Skeletal muscle satellite cell (primary cell): ENCODE results near the gene CD68.

Experiments used
- H3K27me3 ChIP-seq: 2 replicates; pipeline ENCODE4 v1.7.0; 2013; ENCODE audit warnings: low read length; ENCODE audit not compliant: control insufficient read depth, insufficient read depth
- H3K36me3 ChIP-seq: 2 replicates; pipeline ENCODE4 v1.7.0; 2013; ENCODE audit warnings: mild to moderate bottlenecking, control low read depth, low read length; ENCODE audit not compliant: insufficient read depth
- H3K4me1 ChIP-seq: 2 replicates; pipeline ENCODE4 v1.7.0; 2013; ENCODE audit warnings: low read length; ENCODE audit not compliant: control insufficient read depth, insufficient read depth
- H3K4me2 ChIP-seq: 2 replicates; pipeline ENCODE4 v1.7.0; 2013; ENCODE audit warnings: mild to moderate bottlenecking, low read length
- H3K4me3 ChIP-seq: 2 replicates; pipeline ENCODE4 v1.7.0; 2013; ENCODE audit warnings: low read length
- H3K9ac ChIP-seq: 2 replicates; pipeline ENCODE4 v1.7.0; 2013; ENCODE audit warnings: mild to moderate bottlenecking, low read depth, low read length, moderate library complexity
- H3K9me3 ChIP-seq: replicated peaks from 2 replicates; pipeline ENCODE4 v1.7.0; 2013; ENCODE audit warnings: mild to moderate bottlenecking, control low read depth, low read length

Gene CD68

DNA sequence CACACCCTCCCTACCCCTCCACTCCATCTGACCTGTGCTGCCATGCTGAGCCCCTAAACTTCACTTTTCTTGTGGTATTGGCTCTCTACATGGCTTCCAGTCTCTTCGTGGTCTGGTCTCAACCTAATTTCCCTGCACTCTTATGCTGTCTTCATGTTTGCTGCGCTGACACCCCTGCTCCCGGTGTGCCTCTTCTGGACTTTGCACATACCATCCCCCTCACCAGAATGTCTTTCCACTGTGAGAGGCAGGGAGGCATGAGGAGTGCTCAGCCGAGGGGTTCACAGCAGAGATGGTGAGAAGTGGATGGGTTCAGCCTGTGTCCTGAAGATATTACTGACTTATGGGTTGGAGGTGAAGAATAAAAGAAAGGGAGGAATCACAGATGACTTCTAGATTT, 28.0 kb upstream of the CD68 start:
- no peak overlapping the region for H3K9ac ChIP-seq
- H3K9me3 ChIP-seq = no peaks in the 10 kb centered on the region
- H3K4me1 ChIP-seq = peaks cover 17% of the 10 kb centered on the region
- H3K4me3 ChIP-seq = no peak overlapping the region
- H3K4me2 ChIP-seq = no peak overlapping the region
- H3K36me3 ChIP-seq = no peaks in the 10 kb centered on the region
- no peaks in the 10 kb centered on the region for H3K27me3 ChIP-seq

DNA sequence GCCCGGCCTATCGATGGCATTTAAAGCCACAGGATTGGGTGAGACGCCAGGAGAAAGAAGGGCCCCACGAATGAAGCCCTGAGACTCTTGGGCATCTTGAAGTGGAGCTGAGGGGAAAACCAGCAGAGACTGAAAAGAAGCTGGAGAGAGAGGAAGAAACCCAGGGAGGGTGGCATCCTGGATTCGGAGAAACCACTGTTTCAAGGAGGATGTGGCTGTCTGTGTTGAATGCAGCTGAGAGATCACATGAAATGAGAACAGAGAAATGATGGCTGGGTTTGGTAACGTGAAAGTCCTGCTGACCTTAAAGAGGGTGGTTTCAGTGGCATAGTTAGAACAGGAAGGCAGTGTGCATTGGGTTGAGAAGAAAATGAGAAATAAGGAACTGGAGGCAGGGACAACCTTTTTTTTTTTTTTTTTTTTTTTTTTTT, 26.8 kb upstream of the CD68 start:
- no peak overlapping the region for H3K4me2 ChIP-seq
- H3K4me1 ChIP-seq = peaks cover 17% of the 10 kb centered on the region
- H3K9ac ChIP-seq = no peak overlapping the region
- H3K4me3 ChIP-seq = no peak overlapping the region
- H3K36me3 ChIP-seq = no peaks in the 10 kb centered on the region
- H3K27me3 ChIP-seq = no peaks in the 10 kb centered on the region
- H3K9me3 ChIP-seq = no peaks in the 10 kb centered on the region

DNA sequence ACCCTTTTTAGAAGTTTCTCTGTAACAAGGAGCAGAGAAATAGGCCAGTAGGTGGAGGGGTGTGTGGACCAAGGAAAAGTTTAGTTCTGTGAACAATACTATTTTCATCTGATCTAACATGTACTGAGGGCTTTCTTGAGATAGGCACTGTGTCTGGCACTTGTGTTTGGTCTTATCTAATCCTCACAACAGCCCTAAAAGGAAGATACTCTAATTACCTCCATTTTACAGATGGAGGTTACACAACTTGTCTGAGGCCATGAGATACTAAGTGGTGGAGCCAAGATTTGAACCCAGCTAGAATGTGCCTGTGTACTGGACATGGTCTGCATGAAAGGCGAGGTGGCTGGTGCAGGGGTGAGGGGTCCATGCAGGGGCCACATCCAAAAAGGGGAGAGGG, 26.1 kb upstream of the CD68 start:
- Histone ChIP-seq H3K4me3 (no peak overlapping the region), H3K9ac (no peak overlapping the region), H3K36me3 (no peaks in the 10 kb centered on the region), H3K27me3 (no peaks in the 10 kb centered on the region), H3K9me3 (no peaks in the 10 kb centered on the region), H3K4me2 (no peak overlapping the region), H3K4me1 (peaks cover 22% of the 10 kb centered on the region)

DNA sequence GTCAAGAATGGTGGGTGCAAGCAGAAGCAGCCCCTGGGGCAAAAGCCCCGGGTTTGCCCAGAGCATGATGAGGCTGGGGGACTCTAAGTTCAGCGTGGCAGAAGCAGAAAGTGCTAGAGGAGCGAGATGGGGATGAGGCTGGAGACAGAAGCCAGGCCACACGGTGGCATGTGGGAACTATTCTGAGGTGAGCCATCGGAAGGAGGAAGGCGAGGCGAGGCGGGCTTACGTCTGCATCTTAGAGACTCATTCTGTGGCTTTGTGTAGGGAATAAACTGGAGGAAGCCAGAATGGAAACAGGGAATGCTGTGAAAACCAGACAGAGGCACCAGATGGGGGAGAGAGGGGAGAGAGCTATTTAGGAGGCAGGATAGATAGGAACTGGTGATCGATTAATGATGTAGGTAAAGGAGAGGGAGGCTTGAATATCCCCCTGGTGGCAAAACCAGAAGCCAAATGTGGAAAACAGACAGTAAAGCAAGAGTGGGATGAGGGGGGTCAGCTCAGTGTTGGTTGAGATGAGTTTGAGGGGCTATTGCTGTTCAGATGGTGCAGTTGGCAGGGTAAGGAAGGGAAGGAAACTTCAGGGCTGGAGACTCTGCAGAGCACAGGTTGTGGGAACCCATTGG, 24.0 kb upstream of the CD68 start:
- no peak overlapping the region for H3K4me3 ChIP-seq
- no peak overlapping the region for H3K4me2 ChIP-seq
- H3K9ac ChIP-seq = no peak overlapping the region
- H3K4me1 ChIP-seq = peaks cover 20% of the 10 kb centered on the region
- H3K27me3 ChIP-seq = no peaks in the 10 kb centered on the region
- no peaks in the 10 kb centered on the region for H3K9me3 ChIP-seq
- no peaks in the 10 kb centered on the region for H3K36me3 ChIP-seq

DNA sequence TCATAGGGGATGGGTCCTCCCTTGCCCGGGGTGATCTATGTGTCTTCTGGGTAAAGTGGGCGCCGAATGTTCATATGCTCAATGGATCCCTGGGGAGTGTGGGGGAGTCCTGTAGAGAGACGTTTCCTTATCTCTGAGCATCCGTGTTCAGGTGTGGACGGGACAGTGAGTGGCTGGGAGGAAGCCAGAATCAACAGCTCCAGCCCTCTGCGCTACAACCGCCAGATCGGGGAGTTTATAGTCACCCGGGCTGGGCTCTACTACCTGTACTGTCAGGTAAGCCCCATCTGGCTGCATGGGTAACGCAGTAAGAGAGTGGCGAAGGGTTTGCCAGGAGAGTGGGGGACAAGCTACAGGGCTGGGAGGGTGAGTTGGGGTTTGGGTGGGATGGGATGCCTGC, 22.8 kb upstream of the CD68 start:
- no peak overlapping the region for H3K4me2 ChIP-seq
- H3K27me3 ChIP-seq = no peaks in the 10 kb centered on the region
- no peak overlapping the region for H3K4me3 ChIP-seq
- peaks cover 25% of the 10 kb centered on the region for H3K4me1 ChIP-seq
- no peak overlapping the region for H3K9ac ChIP-seq
- H3K9me3 ChIP-seq = no peaks in the 10 kb centered on the region
- no peaks in the 10 kb centered on the region for H3K36me3 ChIP-seq

DNA sequence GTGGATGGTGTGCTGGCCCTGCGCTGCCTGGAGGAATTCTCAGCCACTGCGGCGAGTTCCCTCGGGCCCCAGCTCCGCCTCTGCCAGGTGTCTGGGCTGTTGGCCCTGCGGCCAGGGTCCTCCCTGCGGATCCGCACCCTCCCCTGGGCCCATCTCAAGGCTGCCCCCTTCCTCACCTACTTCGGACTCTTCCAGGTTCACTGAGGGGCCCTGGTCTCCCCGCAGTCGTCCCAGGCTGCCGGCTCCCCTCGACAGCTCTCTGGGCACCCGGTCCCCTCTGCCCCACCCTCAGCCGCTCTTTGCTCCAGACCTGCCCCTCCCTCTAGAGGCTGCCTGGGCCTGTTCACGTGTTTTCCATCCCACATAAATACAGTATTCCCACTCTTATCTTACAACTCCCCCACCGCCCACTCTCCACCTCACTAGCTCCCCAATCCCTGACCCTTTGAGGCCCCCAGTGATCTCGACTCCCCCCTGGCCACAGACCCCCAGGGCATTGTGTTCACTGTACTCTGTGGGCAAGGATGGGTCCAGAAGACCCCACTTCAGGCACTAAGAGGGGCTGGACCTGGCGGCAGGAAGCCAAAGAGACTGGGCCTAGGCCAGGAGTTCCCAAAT, 22.2 kb upstream of the CD68 start:
- no peaks in the 10 kb centered on the region for H3K9me3 ChIP-seq
- peaks cover 25% of the 10 kb centered on the region for H3K4me1 ChIP-seq
- H3K9ac ChIP-seq = no peak overlapping the region
- no peak overlapping the region for H3K4me3 ChIP-seq
- no peaks in the 10 kb centered on the region for H3K36me3 ChIP-seq
- no peaks in the 10 kb centered on the region for H3K27me3 ChIP-seq
- no peak overlapping the region for H3K4me2 ChIP-seq

DNA sequence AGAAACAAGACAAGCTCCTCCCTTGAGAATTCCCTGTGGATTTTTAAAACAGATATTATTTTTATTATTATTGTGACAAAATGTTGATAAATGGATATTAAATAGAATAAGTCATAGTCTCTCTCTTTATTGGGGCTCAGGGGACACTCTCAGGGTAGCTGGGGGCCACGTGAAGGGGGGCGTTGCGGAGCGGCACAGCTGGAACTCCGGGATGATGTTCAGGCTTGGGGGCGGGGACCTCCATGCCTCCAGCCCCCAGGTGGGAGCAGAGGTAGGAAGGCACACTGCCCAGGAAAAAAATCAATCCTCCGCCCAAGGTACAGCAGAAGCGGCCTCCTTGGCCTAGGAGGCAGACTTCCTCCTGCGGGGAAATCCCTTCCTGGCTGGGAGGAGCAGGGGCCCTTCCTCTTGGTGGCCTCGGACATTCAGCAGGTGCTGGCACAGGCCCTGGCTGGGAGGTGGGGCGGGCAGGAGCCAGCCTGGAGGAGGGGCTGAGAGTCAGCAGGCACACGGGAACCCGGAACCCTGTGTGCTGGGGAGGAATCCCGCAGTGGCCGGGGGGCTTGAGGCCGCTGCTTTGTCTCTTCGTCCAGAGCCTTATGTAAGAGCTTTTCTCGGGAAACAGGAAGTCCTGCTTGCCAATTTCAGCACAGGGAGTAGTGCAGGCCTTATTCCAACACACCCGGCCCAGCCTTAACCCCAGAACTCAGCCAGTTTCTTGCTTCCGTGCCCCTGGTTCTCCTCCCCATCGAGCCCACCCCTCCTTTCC, 21.5 kb upstream of the CD68 start:
- H3K4me2 ChIP-seq = peak overlapping the region; percentile 72
- H3K4me3 ChIP-seq = peak overlapping the region; percentile 39
- no peaks in the 10 kb centered on the region for H3K9me3 ChIP-seq
- H3K27me3 ChIP-seq = no peaks in the 10 kb centered on the region
- no peaks in the 10 kb centered on the region for H3K36me3 ChIP-seq
- peaks cover 30% of the 10 kb centered on the region for H3K4me1 ChIP-seq
- H3K9ac ChIP-seq = peak overlapping the region; percentile 73

DNA sequence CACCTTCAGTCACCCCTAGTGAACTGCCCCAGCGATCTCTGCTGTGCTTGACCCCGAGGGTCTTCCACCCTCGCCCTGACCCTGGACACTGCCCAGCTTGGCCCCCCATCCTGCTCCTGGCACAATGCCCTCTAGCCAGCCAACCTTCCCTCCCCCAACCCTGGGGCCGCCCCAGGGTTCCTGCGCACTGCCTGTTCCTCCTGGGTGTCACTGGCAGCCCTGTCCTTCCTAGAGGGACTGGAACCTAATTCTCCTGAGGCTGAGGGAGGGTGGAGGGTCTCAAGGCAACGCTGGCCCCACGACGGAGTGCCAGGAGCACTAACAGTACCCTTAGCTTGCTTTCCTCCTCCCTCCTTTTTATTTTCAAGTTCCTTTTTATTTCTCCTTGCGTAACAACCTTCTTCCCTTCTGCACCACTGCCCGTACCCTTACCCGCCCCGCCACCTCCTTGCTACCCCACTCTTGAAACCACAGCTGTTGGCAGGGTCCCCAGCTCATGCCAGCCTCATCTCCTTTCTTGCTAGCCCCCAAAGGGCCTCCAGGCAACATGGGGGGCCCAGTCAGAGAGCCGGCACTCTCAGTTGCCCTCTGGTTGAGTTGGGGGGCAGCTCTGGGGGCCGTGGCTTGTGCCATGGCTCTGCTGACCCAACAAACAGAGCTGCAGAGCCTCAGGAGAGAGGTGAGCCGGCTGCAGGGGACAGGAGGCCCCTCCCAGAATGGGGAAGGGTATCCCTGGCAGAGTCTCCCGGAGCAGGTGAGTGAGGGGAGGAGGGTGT, 20.7 kb upstream of the CD68 start, which contains the start of gene TNFSF13:
TNFSF13 (plus strand) TSS at position 207 of the 776 bp plus-strand sequence; CDS start at position 497, 290 bp downstream.
- Histone ChIP-seq H3K9ac (peak within 1 kb of the TSS; percentile 73), H3K9me3 (no peaks in the 10 kb centered on the region), H3K27me3 (no peaks in the 10 kb centered on the region), H3K4me2 (peak within 1 kb of the TSS; percentile 72), H3K4me3 (peak within 1 kb of the TSS; percentile 39), H3K36me3 (peaks cover under 1% of the 10 kb centered on the region), H3K4me1 (peaks cover 33% of the 10 kb centered on the region)

DNA sequence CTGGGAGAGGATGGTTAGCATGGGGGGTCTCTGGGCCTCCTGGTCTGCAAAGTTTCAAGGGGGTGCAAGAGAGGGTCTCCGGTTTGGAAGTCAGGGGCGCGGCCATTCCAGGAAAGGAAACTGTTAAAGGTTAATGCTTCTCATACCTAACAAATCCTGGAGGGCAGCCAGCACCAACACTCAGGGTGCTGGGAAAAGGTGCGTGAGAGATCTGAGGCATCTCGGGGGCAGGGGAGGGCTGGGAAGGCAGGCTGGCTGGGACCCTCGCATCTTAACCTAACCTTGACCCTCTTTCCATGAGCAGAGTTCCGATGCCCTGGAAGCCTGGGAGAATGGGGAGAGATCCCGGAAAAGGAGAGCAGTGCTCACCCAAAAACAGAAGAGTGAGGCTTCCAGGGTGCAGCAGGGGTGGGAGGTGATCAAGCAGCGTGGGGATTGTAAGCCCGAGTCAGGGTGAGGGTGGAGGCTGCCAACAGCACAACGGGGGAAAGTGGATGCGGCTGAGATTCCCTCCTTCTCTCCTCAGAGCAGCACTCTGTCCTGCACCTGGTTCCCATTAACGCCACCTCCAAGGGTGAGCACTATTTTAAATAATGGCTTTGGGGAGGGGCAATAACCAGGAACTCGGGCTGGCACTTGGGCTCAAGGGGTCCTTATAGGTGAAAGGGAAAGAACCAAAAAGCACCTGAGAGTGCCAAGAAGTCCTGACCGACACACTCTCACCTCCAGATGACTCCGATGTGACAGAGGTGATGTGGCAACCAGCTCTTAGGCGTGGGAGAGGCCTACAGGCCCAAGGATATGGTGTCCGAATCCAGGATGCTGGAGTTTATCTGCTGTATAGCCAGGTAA, 19.9 kb upstream of the CD68 start:
- H3K9ac ChIP-seq = no peak overlapping the region

DNA sequence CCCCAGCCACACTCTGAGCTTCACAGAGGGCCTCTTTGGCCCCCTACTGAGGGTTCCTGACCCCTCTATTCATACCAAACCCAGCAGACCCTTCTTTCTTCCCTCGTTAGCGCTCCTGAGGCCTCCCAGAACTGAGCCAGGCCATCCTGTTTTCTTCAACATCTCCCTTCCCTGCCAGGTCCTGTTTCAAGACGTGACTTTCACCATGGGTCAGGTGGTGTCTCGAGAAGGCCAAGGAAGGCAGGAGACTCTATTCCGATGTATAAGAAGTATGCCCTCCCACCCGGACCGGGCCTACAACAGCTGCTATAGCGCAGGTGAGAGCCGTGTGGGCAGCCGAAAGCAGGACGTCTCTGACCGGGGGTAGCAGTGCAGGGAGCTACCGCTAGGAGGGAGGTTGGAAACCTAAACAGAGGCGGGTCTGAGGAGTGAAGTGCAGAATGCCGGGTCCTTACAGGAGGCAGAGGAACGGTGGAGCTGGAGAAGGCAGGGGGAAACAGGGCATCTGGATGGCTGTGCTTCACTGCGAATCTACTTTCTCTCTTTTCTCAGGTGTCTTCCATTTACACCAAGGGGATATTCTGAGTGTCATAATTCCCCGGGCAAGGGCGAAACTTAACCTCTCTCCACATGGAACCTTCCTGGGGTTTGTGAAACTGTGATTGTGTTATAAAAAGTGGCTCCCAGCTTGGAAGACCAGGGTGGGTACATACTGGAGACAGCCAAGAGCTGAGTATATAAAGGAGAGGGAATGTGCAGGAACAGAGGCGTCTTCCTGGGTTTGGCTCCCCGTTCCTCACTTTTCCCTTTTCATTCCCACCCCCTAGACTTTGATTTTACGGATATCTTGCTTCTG, 19.0 kb upstream of the CD68 start:
- Histone ChIP-seq H3K27me3 (no peaks in the 10 kb centered on the region), H3K9ac (peak overlapping the region; percentile 93), H3K4me3 (peak overlapping the region; percentile 85), H3K36me3 (peaks cover 17% of the 10 kb centered on the region), H3K9me3 (no peaks in the 10 kb centered on the region), H3K4me1 (peaks cover 35% of the 10 kb centered on the region), H3K4me2 (peak overlapping the region; percentile 99)

More for the DNA sequence above, 19.9 kb upstream of the CD68 start:
- H3K27me3 ChIP-seq = no peaks in the 10 kb centered on the region
- no peak overlapping the region for H3K4me3 ChIP-seq
- H3K4me1 ChIP-seq = peaks cover 35% of the 10 kb centered on the region
- H3K4me2 ChIP-seq = peak overlapping the region; percentile 99
- peaks cover 8% of the 10 kb centered on the region for H3K36me3 ChIP-seq
- no peaks in the 10 kb centered on the region for H3K9me3 ChIP-seq
